Spleen (tissue), 7 donors: ENCODE measurements around the gene C12orf57.

ENCODE experiments used
- POLR2AphosphoS5 ChIP-seq, 3 donors: sonication (generic); formaldehyde crosslinking; IDR thresholded peaks; one replicate each; pipeline ENCODE4 v1.5.1; 2017; ENCODE audit warnings: antibody characterized with exemption in 3 of 3
- TF ChIP-seq, protein P1 (sequence below), 11 experiments: fragments of 200-600 bp in 7 of 11; fragments of 450-650 bp in 4 of 11; sonication (generic) in 4 of 11; IDR thresholded peaks in 8 of 11; conservative IDR thresholded peaks in 3 of 11; 1 replicate in 7 of 11; 2 replicates in 4 of 11; pipeline versions ENCODE4 v1.4.0 to v1.8.0; 2016 to 2021; ENCODE audit warnings: antibody characterized with exemption in 11 of 11, inconsistent platforms in 4 of 11, mild to moderate bottlenecking in 1 of 11
- donor health status: DM: no; HTN: no; CAD: no; lungs with moderate emphysema.
- donor health status: DM: no; HTN: no; CAD: no.
- donor health status: DM: no; HTN: no; CAD: no.

DNA sequence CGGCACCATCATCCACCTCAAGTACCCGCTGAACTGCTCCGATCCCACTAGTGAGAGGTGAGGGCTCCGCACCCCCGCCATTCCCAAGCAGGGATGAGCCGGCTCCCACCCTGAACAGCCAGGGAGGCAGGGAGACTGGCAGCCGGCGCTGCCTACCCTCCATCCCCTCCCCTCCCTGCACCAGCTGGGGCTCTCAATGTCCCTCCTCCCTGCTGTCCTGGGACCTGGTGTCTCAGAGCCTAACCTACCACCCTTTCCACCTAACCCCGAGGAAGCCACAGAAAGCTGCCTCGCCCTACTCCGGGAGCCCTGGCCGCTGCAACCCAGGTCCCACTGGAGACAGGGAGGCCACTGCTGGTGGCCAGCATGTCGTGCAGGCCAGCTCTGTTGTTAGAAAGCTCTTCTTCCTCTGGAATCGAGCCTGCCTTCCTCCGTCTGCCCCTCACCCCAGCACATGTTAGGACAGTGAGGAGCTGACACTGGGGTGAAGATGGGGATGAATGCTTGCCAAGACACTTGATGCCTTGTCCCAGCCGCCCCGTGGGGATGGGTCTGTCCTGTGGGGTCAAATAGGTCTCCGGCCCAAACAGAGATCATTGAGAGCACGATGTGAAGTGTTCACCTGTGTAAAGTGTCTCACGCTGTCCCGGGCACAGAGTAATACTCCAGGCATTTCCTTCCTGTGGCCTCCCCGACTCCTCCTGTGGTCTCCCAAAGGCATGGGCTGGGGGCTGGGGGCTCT lies 8.5 kb downstream of the C12orf57 start:
- TF ChIP-seq, protein P1, sequence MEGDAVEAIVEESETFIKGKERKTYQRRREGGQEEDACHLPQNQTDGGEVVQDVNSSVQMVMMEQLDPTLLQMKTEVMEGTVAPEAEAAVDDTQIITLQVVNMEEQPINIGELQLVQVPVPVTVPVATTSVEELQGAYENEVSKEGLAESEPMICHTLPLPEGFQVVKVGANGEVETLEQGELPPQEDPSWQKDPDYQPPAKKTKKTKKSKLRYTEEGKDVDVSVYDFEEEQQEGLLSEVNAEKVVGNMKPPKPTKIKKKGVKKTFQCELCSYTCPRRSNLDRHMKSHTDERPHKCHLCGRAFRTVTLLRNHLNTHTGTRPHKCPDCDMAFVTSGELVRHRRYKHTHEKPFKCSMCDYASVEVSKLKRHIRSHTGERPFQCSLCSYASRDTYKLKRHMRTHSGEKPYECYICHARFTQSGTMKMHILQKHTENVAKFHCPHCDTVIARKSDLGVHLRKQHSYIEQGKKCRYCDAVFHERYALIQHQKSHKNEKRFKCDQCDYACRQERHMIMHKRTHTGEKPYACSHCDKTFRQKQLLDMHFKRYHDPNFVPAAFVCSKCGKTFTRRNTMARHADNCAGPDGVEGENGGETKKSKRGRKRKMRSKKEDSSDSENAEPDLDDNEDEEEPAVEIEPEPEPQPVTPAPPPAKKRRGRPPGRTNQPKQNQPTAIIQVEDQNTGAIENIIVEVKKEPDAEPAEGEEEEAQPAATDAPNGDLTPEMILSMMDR (IDR thresholded peaks at IDR 0.05 in 8 of 11, conservative IDR thresholded peaks at IDR 0.05 in 3 of 11): no peak
- TF ChIP-seq POLR2AphosphoS5 (IDR thresholded peaks at IDR 0.05): peak in 2 of 3 donors; percentile 19 to 62
